Measurements from ENCODE around the gene EYS. TPM values are rescaled to one million over a fixed set of nuclear protein-coding genes. Genes with fewer than 3 reads are reported as not detected.
"Not testable (repeated sequence)": the region's sequence is repeated elsewhere in the genome, so short reads cannot be mapped to it uniquely, and the experiment has no call there.

The EYS gene
- total RNA-seq, 1 donor from 2014 or later = 0.69 TPM

DNA sequence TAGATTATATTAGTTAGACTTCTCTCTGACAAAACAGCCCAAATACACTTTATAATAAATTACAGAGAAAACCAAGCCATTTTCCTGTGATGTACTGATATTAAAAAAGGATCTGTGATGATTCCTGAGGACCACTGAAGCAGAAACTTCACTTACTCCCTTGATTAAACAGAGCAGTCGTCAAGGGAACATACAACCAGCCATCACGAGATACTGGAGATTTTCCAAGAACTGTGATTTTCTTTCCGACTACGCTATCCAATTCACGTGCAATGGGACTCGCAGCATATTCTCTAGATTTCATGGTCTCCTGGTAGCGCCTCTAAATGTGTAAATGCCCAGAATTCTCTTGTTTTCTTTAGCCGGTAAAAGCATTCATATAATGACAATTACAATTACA lies 1694.0 kb downstream of the EYS start:
- peak; percentile 41 for DNase-seq

DNA sequence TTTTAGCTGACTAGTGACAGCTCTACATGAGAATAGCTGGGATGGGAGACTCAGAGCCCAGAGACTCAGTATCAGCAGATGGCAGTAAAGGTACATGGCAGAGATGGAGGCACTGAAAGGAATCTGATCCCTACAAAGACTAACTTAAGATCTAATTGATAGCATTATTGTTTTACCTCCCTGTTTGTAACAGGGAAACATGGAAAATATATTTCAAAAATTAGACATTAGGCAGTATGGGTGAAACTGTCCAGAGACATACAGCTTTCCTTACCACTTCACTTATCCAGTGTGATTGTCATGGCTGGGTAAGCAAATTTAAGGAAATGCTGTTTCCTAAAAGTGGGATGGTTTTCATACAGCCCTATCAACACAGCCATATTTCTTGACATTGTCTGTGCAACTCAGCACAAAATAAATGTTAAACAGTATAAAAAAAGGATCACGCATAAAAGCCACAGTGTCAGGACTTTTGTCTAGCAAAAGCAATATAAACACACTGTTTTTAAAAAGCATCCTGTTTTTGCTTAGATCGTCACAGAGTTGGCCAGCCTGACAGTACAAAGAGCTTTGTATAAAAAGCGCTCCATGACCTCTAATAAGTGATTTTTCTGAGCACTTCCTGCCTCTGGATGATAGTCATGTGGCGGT lies 1694.5 kb downstream of the EYS start:
- peak; percentile 67 for DNase-seq

DNA sequence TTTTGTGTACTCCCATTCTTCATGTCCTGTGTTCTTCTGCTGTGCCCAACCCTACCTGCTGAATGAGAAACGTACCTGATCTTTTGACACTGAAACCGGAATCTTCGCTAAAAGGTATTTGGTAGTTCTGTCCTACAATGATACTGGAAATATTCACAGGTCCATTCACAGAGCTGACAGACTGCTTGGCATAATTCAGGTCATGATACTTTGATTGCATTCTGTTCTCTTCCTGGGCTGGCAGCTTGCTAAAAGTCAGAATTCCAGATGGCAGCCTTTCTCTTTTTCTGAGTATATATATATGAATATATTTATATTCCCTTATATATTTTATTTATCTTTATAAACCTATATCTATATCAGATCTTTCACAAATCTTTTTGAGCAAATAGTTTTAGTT lies 1696.4 kb downstream of the EYS start:
- DNase-seq = no peak

DNA sequence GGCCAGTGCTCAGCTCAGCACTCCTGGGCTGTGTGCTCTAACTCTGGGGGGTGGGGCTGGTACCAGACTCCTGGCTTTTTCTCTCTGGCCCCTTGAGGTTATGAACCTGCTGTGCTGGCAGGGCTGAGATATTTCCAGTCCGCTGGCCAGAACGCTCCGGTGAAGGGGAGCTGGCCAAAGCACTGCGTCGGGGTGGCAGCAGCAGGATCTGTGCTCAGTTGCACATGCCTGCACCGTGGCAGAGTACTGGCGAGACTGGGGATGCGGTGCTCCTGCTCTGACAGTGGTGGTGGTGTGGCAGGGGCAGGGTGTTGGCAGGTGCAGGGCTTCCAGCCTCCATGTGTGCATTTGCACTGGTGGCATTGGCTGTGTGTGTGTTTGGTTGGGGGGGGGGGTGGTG lies 1697.0 kb downstream of the EYS start:
- no peak for DNase-seq

DNA sequence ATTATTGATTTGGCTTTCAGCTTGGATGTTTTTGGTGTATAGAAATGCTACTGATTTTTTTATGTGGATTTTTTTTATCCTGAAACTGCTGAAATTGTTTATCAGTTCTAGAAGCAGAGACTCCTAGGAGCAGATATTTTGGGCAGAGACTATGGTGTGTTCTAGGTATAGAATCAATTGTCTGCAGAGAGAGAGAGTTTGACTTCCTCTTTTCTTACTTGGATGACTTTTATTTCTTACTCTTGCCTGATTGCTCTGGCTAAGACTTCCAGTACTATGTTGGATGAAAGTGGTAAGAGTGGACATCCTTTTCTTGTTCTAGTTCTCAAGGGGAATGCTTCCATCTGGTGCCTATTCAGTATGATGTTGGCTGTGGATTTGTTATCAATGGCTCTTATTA lies 1700.8 kb downstream of the EYS start:
- DNase-seq = no peak

DNA sequence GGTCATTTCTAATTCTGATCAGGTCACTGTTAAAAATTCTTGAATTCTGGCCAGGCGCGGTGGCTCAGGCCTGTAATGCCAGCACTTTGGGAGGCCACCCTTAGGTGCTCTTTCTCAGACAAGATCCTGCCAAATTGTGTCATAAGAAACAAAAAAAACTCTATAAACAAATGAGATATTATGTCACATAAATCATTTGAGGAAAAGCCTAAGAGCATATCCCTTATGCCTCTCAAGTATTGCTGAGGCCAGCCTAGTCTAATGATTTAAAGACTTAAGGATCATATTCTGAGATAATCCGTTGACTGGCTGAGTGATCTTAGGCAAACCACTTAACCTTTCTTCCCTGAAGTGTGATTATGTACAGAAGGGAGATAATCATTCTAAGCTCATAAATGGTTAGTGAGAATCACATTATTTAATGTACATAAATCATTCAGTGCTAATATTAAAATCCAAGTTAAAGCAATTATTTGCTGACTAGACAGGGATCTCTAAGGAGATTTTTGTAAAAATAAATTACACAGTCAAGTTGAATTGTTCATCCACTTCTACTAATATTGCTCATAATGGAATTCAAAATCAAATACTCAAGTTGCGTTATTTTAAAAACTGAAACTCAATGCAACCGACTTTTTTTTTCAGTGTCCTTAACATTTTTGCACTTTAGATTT lies 1706.1 kb downstream of the EYS start:
- no peak for DNase-seq

DNA sequence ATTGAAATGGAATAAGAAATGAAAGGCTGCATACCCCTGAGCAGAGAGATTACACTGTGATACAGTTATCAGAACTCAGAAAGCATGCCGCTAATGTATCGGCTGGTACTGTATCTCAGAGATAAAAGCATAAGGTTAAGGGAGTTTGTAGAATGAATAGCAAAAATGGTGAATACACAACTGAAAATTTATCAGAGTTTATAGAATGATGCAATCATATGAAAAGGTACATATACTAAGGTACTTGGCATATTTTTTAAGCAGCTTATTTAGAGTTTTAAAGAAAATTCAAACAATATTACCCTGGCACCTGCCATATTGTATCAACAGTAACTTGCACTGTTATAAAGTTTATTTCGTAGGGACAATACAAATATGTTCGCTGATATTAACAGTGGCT lies 1707.4 kb downstream of the EYS start:
- no peak for DNase-seq

DNA sequence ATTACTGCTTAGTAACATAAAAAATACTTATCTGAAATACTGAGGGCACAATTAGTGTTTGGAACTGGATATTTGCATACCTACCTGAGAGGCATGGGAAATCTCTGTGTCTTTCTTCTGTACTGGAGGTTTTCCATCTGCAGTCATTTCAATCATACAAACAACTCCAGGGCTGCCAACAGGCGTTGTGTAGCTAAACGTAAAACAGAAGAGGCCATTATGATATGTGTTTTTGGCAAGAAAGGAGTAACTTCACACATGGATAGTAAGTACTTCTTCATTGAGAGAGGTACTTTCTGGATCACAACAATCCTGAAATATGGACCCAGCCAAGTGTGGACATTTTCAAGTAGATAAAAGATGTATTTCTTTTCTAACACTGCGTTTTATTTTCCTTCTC lies 1708.0 kb downstream of the EYS start:
- DNase-seq = no peak

DNA sequence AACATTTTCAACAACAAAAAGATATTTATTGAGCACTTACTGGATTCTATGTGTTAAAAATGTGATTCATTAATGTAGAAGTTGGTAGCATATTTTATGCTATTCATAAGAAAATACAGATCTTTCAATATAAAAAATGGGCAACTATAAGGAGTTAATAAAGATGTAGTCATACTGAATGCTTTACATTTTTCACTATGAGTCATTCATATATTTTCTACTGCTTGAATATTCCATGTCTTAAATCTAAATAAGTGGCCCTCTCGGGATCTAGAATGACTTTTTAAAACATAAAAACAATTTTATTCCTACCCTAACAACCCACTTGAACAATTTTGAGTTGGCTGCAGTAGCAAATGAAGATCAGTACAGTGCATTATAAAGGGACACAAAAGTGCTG lies 1709.3 kb downstream of the EYS start:
- DNase-seq = no peak

DNA sequence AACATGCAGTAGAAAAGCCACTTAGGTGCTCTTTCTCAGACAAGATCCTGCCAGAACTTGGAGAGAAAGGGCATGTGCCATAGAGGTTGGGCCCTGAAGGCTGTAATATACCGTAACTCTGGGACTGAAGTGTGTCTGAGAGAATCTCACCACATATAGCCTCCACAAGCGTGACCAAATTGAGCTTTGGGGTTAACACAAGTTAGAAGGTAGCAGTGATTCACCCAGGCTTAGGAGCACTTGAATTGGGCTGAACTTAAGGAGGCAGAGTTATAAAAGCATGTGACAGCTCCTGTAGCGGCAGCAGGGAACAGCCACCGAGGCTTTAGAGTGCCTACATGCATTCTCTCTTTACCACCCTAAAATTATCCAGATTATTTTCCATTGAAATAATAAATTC lies 1709.8 kb downstream of the EYS start:
- DNase-seq = no peak

DNA sequence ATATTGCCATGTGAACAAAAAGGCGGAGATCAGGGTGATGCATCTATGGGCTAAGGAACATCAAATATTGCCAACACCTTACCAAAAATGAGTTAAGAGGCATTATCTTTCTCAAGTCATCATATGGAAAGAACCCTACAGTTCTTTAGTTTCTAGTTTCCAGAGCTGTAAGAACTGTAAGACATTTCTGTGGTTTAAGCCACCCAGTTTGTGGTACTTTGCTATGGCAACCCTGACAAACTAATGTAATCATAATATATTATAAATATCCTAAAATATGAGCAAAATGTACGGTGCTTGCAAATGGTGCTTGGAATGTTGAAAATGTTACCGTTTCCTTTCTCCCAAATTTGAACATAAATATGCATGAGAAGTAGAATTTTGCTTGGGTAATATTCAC lies 1721.8 kb downstream of the EYS start:
- DNase-seq = no peak

DNA sequence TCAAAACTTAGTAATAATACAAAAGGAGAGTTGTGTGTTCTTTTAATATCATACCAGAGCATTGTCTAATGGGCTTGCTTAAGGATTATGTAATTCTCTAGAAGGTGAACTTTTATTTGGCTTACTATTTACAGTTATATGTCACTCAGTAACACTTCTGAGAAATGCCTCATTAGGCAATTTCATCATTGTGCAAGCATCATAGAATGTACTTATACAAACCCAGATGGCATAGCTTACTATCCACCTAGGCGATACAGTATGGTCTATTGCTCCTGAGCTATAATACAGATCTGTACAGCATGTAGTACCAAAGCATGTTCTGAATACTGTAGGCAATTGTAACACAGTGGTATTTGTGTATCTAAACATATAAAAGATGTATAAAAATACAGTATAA lies 1731.3 kb downstream of the EYS start:
- no peak for DNase-seq

DNA sequence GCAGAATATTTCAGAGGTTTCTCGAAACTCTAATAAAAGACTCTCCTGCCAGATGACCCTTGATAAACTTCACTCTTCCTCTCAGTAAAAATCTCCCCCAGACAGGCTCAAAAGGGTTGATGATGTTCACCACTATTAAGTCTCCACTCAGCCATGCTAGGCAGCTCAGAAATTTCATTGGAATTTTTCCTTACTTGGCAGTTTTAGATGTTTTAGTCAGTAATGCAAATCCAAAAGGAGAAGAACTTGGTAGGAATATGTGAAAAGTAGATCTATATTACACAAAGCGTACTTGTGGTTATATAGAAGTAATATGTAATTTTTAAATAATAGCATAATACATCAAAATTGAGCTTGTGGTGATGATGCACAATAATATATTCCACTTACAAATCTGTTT lies 1738.4 kb downstream of the EYS start:
- DNase-seq = no peak

DNA sequence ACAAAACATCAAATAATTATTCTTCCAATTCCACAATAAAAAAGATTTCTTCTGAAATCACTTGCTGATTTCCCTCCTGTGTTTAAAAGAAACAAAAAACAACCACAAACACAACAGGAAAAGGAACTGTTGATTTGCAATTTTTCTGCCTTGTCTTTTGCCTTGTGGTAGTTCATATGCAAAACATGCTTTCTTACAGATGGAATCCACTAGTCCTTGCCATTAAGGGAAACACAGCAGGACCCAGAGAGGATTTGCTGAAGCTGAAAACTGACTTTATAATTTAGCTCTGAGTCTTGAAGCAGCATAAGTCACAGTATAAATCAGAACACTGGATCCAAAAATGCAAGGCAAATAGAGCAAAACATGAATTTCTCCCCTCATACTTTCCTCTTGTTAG lies 1742.7 kb downstream of the EYS start:
- no peak for DNase-seq

DNA sequence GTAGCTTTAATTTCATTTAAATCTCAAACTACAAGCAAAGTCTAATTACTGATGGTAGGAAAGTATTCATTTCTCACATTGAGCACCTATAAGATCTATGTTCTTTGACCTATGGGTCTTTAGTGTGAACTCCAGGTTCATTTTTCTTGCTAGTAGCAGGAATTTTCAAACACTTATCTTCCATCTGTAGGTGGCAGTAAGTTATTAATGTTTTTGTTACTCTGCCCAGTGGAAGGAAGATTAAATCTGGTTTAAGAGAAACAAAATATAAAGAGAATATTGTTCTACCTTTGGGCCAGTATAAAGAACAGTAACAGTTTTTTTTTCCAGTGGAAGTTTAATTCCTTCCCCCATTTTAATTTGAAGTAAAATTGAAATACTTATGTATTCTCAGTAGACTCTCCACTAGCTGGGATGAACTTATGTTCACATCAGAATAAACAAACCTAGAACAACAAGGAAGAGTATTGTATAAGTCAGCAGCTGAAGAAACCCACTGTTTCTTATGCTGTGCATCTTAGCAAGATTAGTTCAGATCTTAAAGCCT lies 1743.2 kb downstream of the EYS start:
- DNase-seq = no peak

DNA sequence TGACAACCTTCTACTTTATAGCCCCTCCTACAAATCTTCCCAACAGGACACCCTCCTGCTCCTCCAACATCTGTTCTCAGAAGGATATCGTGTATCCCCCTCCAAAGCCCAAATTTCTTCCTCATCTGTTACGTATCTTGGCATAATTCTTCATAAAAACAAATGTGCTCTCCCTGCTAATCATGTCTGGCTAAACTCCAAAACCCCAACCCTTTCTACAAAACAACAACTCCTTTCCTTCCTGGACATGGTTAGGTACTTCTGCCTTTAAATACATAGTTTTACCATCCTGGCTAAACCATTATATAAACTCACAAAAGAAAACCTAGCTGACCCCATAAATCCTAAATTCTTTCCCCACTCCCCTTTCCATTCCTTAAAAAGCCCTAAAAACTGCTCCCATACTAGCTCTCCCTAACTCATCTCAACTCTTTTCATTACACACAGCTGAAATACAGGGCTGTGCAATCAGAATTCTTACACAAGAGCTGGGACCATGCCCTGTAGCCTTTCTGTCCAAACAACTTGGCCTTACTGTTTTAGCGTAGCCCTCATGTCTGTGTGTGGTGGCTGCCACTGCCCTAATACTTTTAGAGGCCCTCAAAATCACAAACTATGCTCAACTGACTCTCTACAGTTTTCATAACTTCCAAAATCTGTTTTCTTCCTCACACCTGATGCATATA lies 1753.5 kb downstream of the EYS start:
- DNase-seq = not testable (repeated sequence)

DNA sequence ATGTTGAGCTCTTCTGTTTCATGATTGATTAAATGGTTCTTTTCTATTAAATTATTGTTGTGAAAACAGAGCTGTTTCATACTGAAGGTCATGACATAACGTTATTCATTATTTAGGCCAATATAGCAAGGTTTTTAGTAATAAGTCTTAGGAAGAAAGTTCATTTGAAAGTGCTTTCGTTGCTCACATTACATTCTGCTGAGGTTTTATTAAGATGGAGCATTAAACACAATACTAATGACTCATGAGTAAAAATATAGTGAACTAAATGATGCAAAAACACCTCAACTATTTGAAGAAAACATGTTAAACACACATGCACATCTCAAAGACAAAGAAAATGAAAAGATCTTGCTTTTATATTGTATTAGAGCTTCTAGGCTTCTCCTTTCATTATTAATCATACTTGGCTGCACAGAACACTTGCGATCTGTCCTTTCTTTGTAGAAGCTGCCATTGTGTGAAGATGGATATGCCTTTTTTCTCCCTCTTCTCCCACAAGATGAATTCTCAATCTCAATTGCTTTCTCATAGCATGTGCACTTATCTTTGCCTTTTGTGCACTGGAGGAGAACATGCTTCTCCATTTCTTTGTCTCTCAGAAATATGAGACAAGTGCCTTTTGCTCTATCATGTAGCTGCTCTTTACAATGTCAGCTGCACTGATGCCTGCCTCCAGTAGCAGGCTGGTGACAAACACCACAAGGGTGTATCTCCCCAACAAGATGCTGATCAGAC lies 1759.1 kb downstream of the EYS start:
- no peak for DNase-seq

DNA sequence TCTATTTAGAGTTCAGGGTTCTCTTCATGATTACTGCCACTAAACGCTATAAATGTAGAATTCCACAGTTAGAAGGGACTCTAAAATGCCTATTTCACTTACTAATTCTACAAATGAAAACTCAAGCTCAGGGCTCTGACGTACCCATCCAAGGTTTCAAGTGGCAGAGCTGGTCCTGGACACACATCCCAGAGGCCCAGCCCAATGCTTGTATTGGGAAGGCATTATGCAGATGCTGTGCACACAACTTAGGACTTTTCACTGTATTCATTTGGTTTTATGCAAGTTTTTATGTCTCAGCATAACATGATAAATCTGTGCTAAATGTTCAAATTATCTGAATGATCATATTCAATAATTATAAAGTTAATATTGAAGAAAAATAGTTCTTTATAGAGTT lies 1761.0 kb downstream of the EYS start:
- DNase-seq = no peak

DNA sequence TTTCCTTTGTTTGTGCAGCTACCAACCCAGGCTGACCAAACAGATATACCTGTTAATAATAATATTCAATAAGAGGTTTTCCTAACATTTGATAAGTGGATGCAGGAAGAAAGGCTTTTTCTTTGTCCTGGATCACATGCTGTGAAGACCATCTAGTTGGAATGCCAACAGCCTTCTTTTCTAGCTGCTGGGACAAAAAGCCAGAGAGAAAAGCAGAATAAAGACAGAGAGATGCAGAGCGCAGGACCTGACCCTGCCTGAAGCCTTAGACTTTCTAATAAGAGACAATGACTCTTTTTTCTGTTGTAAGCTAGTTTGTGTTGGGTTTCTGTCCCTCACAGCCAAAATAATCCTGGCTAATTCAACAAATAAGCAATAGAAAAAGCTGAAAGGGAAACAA lies 1763.2 kb downstream of the EYS start:
- DNase-seq = no peak

DNA sequence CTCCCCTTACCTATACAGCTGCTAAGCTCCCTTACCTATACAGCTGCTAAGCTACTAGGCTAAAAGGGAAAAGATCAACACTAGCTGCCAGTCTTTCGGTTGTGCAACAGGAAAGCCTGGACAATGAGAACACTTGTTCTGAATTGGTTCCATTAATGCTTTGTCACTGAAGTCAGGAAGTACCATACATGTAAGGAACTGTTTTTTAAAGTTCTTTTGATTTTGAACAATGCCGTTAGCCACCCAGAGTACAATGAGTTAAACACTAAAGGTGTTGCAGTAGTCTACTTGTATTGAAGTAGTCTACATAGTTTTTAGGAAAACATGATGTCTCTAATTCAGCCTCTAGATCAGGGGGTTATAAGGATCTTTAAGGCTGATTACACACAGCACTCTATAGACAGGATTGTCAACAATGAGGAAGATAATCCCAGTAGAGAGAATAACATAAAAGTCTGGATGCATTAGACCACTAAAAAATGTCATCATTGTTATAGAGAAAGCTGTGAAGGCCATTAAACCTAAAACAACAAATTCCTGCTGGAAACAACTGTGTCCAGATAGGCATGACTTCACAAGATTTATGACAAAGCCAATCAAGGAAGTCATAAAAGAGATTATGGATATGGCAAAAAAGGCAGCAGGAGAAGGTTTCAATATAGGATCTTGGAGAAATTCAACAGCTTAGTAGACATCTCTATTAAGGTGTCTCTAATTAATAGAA lies 1765.1 kb downstream of the EYS start:
- no peak for DNase-seq

DNA sequence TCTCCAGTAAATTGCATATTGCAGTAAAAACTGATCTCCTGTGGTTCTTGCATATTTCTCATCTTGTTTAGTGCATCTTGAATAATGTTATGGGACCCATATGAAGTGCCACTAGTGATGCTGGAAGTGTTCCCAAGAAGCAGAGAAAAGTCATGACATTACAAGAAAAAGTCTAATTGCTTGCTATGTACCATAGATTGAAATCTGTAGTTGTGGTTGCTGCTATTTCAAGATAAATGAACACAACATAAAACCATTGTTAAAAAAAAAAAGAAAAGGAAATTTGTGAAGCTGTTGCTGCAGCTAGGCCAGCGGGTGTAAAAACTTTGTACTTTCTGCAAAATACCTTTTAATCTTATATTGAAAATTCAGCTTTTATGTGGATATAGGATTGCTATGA lies 1767.0 kb downstream of the EYS start:
- no peak for DNase-seq

DNA sequence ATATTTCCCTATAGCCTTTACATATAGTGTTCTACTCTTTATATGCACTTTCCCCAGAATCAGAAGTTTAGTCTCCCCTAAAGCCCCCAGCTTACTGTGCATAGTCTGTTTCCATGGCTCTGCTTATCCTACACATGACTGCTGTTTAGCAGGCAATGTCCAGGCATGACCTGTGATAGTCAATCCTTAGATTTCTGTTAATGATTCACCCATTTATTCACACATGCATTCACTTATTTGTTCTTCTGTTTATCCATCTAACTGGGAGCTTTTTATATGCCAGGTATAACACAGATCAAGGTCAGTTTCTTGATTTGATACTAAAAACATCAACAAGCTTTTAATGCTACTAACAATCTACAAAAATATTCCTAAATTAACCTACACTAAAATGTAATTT lies 1770.6 kb downstream of the EYS start:
- DNase-seq = no peak
